ENCODE data around the gene FRYL.
"Not testable (repeated sequence)": the region's sequence is repeated elsewhere in the genome, so short reads cannot be mapped to it uniquely, and the experiment has no call there.

Gene FRYL

GRCh38 chr4:48779998-48780864 is at the start of gene FRYL:
Gene FRYL (minus strand): TSS chr4:48780279. CDS start chr4:48634410, 145,869 bp downstream.
- DNase-seq, result peak; percentile 98

- no peak for DNase-seq
Measured at GRCh38 chr4:48827622-48828021, 47.5 kb upstream of the FRYL start.

GRCh38 chr4:48821431-48821830 is 41.4 kb upstream of the FRYL start:
- not testable (repeated sequence) for DNase-seq

- DNase-seq, result no peak
Measured at GRCh38 chr4:48816971-48817370, 36.9 kb upstream of the FRYL start.

GRCh38 chr4:48816297-48816696 is 36.2 kb upstream of the FRYL start:
- DNase-seq, result not testable (repeated sequence)

- no peak for DNase-seq
Measured at GRCh38 chr4:48815483-48815882, 35.4 kb upstream of the FRYL start.

- peak; percentile 42 for DNase-seq
Measured at GRCh38 chr4:48813964-48814363, 33.9 kb upstream of the FRYL start.

- DNase-seq, result no peak
Measured at GRCh38 chr4:48812866-48813265, 32.8 kb upstream of the FRYL start.

GRCh38 chr4:48804584-48805301 is 24.7 kb upstream of the FRYL start:
- DNase-seq, result no peak

- no peak for DNase-seq
Measured at GRCh38 chr4:48801016-48801715, 21.1 kb upstream of the FRYL start.

GRCh38 chr4:48800155-48800554 is 20.1 kb upstream of the FRYL start:
- not testable (repeated sequence) for DNase-seq

GRCh38 chr4:48799157-48799556 is 19.1 kb upstream of the FRYL start:
- no peak for DNase-seq

GRCh38 chr4:48798117-48798516 is 18.0 kb upstream of the FRYL start:
- DNase-seq, result no peak

- DNase-seq, result no peak
Measured at GRCh38 chr4:48796927-48797679, 17.0 kb upstream of the FRYL start.

- no peak for DNase-seq
Measured at GRCh38 chr4:48796191-48796926, 16.3 kb upstream of the FRYL start.

GRCh38 chr4:48795108-48795507 is 15.0 kb upstream of the FRYL start:
- DNase-seq, result no peak

- no peak for DNase-seq
Measured at GRCh38 chr4:48792348-48793006, 12.4 kb upstream of the FRYL start.

GRCh38 chr4:48791313-48791712 is 11.2 kb upstream of the FRYL start:
- DNase-seq, result no peak

- DNase-seq, result no peak
Measured at GRCh38 chr4:48790561-48790960, 10.5 kb upstream of the FRYL start.

- peak; percentile 30 for DNase-seq
Measured at GRCh38 chr4:48787056-48787455, 7.0 kb upstream of the FRYL start.

- DNase-seq, result no peak
Measured at GRCh38 chr4:48786549-48786948, 6.5 kb upstream of the FRYL start.

All from retina (tissue), 1 donor.